ENCODE results near the gene MAML3.

Gene MAML3

DNA sequence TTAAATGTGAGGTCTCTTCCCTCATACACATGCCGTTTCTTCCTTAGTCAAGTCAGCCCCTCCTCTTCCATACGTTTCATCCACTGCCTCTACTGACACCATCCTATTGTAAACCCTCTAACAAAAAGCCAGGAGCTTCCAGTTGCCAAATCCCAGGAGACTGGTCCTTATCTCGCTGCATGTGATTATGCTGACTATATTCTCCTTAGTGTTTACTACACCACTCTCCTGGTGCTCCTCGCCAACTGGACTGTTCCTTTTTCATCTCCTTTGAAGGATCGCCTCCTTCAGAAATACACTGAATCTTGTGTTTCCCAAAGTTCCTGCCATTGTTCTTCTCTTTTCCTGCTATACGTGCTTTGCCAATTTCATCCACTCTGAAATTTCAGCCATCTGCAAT, 27.7 kb downstream of the MAML3 start:
- DNase-seq (ENCODE audit: low read depth): no peak

DNA sequence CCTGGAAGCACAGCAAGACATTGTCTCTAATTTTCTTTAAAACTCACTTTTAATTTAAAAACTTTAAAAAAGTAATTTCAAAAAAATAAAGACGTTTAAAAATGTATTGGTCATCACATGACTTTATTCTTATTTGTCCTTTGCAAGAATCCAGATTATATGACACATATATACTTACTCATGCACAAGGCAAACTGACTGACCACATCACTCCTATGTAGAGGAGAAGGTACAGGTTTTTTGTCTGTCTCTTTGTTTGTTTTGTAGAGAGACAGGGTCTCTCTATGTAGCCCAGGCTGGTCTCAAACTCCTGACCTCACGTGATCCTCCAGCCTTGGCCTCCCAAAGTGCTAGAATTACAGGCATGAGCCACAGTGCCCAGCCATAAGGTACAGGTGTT, 28.6 kb downstream of the MAML3 start:
- DNase-seq (ENCODE audit: low read depth): no peak

DNA sequence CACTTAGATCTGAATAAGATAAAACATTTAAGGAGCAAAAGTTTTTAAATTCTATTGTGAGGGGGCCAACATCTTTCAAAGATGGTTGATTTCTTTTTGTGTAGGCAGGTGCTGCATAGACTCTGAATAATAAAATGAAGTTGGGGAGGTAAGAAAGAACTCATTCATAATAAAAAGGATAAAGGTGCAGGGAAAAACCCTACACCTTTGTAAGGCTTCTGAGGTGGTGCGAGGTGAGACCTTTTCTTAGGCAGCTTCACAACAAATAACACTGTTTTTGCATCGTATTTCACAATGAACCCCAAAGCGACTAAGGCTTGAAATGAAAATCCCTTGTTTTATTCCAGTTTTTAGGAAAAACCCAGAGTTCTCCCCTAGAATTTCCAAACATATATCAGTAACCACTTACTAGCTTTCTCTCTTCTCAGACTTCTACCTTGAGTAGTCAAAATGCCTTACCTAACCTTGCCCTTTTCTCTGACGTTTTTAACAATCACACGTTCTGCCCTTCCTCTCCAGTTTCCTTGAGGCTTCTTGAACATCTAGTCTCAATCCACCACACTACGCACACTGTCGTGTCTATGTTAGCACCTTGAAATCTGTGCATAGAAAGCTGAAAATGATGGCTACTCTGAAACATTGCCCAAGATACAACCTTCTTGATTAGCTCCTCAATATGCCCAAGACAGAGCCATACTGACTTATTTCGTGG, 30.2 kb downstream of the MAML3 start:
- DNase-seq (ENCODE audit: low read depth): no peak

DNA sequence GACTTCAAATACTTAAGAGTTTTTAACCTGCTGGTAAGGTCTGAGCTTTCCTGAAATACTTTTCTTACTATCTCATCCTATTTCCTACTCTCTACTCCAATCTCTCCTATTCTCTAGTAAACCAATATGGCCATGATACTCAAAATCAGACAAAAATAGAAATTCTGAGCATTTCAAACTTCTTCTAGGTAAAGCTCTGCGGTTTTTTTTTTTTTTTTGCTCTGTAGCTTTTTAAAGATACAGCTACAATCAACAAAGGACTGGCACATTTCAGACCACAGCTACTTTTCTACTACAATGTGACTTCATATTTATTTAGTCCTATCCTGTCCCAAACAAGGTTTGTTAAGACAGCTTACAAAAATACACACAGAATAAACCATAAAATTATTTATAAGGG, 31.1 kb downstream of the MAML3 start:
- DNase-seq (ENCODE audit: low read depth): no peak

DNA sequence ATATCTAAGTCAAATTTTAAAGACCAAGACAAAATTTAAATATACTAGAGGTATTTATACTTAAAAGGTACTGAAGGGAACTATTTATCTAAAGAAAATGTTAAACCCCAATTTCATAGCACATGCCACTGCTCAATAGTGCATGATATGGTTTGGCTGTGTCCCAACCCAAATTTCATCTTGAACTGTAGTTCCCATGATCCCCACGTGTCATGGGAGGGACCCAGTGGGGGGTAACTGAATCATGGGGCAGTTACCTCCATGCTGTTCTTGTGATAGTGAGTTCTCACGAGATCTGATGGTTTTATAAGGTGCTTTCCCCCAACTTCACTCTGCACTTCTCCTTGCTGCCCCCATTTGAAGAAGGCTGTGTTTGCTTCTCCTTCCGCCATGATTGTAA, 32.3 kb downstream of the MAML3 start:
- no peak for DNase-seq (ENCODE audit: low read depth)

DNA sequence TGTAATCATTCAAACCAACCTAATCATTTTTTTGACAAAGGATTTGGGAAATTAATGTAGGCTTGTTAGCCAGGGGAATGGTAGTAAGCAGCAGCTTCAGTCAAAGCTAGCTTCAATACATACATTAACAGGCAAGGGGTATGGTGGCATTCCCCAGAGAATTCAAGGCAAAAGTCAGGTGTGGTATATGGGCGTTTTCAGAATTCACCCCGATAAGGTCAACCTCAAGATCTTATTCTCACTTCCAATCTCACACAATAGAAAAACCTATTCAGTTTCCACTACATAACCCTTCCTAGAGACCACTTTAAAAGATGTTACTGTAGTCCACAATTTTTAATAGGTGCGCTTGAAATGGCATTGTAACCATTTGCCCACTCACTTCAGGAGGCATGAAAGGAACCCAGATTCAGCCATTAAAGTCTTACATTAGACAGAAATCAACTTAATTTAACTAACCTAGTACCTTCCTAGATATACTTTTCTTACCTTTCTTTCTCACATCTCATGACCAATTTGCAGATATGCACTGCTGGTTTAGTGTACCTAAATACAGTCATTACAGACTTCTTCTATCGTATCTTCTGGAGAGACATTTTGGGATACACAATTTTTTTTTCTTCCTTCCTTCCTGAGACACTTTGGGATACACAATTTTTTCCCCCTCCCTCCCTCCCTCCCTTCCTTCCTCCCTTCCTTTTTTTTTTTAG, 34.9 kb downstream of the MAML3 start:
- DNase-seq (ENCODE audit: low read depth): no peak

DNA sequence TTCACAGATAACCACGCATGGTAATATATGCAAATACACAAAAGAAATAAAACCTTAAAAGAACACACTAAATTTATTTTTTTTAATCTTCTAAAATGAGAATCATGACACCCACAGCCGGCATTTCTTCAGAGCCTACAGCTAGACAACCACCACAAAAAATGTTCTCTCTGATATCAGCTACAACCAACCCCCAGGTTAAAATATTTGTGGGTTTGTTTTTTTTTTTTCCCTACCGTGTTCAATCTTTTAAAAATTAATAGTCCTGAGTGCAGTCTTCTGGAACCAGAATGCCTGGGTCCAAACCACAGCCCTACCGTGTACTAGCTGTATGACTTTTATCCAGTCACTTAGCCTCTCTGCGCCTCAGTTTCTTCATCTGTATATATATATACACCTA, 36.0 kb downstream of the MAML3 start:
- DNase-seq (ENCODE audit: low read depth): no peak

DNA sequence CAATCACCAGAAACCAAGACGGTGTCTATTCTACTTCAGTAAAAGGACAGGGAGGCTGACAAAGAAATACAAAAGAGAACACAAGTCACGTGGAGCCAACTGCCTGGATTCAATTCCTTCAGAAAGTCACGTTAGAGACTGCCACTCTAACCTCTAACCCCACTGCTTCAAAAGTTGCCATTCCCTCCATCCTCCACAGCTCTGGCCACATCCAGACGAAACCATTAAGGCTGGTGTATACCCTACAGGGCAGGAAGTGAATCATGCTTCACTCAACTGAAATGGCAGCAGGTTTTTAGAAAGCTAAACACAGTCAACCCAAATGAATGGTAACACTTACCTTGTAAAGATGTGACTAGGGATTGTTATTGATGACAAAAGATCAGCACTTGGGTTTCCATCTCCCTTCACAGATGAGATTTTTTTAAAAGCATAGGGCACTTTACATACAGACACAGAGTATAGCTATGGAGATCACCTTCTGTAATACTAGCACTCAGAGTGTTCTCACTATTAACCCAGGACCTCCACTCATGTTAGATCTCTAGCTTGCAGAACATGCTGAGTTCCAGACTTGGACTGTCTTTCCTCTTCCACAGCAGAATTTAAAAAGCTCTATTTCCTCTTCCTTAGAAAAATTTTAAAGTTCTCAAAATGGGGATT, 37.4 kb downstream of the MAML3 start:
- no peak for DNase-seq (ENCODE audit: low read depth)

DNA sequence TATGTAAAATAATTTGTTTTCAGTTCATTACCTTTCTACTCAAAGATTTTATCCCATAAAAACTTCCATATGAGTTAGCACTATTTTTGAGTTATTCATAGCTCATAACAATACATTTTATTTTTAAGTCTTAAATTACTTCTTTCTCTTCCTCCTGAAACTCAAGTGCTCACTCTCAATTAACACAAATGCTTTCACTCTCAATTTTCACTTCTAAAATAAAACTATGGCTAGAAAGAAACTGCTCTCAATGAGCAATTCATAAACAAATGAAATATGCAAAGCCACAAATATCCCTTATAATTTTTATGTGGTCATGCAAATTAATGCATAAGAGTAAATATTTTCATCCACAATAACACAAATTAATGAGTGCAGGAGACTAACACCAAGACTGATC, 38.8 kb downstream of the MAML3 start:
- no peak for DNase-seq (ENCODE audit: low read depth)

DNA sequence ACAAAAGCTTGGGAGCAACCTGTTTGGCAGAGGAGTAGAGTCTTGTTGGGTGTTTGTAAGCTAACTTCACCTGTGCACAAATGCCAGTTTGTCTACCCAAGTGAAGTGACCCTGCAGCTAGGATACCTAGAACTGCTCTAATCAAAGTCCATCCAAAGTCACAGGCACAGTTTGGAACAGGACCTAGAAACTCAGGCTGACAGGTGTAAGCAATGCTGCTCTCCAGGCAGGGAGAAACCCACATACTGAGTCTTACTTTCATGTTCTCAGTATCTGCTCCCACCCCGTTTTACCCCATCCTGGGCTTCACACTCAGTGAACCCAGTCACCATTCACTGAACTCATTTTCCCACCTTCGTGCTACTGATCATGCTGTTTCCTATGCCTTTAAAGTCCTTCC, 40.3 kb downstream of the MAML3 start:
- no peak for DNase-seq (ENCODE audit: low read depth)

DNA sequence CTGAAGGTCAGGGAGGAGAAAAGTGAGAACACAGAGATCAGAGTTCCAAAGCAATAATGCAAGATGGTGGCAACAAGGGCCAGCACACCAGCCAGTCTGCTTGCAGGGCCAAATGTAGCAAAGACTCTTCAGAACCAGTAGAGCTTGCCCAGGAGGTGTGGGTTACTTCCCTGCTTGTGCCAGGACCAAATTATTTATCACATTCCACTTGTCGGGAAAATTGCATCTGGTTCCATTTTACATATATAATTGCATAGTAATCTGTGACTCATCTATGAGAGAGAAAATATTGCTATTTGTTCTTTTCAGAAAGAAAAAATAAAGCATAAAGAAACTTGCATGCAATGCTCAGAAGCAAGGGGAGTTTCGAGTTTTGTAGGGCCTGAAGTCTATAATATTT, 41.4 kb downstream of the MAML3 start:
- DNase-seq (ENCODE audit: low read depth): no peak

DNA sequence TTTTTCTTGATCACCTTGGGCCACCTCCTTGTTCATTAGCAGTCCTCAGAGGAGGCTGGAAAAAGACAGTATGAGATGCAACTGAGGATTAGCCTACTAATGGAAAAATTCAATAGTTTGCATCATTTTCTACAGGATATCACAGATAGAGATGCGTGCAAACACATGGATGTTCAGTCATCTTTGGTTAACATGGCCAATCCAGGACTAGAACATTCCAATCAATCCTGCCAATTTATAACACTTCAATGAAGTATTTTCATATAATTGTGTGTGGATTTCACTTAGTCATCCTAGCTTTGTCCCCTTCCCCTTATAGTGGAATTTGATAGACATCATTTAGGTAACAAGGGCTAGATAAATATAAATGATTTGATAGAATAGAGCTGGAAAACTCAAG, 42.7 kb downstream of the MAML3 start:
- no peak for DNase-seq (ENCODE audit: low read depth)

DNA sequence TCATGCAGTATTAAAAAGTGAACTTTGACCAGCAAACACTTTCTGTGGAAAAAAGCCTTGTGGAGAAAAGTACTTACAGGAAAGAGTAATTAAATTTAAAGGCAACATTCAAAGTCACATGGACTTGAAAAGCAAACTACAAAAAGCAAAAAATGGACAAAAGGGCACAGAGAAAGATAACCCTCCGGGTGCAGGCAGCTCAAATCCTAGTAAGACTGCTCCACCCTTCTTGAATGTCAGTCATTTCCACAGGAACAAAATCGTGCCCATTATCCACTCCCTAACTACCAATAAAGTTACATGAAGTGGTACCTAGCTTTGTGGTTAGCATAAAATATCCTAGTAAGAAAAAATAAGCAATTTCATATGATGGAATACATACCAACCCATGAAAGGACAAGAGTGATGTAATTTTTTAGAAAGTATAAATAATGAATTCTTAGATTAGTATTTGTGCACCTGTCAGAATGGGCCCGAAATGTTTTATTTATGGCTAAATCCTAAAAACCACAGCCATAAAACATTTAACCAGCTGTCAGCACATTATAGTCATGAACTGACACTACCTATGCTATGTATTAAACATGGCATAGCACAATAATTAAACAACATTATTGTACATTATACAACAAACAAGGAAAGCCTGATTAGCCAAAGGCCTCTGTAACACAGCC, 43.3 kb downstream of the MAML3 start:
- DNase-seq (ENCODE audit: low read depth): no peak

DNA sequence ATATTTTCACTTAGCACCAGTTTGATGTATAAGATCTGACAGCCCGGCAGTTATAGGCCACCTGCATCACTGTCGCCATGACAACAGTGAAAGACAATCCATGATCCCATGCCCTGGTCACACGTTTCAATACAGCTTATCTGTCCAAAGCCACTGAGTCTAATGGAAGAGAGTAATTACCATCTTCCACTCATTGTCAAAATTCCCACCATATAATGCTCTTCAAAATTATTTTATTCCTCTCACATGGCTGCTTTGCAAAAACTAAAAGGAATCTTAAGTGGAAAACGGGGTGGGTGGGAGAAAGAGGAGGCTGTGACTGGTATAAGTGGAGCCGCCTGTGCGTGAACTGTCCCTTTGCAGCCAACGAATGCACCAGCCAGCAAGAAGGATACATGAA, 44.2 kb downstream of the MAML3 start:
- DNase-seq (ENCODE audit: low read depth): no peak

DNA sequence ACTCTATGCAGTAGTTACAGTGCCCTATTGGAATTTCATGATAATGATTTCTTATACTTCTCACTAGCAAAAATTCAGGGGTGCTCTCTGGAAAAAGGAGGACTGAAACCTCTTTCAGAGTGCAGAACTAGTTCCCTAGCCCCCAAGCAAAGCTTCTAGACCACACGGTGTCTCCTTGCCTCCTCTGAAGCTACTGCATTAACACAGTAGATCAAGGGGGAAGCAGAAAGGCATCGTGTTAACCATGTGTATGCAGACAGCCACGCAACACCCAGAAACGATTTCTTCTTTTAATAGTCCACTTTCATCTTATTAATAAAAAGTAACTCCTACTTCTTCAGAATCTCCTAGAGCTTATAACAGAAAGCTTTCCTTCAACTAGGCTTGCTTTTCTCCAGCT, 44.7 kb downstream of the MAML3 start:
- no peak for DNase-seq (ENCODE audit: low read depth)

DNA sequence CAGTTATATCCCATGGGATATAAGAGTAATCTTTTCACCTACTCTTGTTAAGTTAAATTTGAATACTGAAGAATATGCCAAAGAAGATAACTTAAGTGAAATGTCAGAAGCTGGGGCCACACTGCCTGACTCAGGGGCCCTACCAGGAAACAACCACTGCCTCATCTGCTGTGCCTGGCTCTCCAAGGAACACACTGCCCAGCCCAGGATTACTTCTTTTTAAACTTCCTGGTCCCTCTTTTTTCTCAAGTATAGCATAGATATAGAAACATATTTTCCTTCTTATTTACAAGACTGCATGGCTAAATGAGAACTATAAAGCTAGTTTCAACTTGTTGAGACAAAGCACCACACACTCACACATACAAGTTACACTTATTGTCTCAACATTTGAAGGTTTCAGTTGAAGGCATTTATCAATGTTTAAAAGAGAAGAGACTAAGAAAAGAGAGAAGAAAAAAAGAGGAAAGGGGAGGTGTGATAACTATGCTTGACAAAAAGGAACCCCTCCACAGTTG, 45.2 kb downstream of the MAML3 start:
- no peak for DNase-seq (ENCODE audit: low read depth)

DNA sequence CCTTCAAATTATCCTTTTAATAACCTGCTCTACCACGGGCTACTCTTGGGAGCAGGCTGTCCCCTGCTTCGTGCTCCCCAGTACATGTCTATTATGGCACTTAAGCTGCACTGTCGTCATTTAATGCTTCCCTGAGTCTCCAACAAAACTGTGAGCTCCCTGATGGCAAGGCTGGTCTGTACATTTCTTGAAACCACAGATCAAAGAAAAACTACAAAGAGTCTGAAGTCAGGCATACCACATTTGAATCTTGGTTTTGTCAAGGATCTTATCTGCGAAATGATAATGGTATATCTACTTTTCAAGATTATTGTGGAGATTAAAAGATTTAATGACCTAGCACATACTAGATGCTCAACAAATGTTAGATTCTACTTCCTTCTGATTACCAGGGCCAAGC, 45.7 kb downstream of the MAML3 start:
- no peak for DNase-seq (ENCODE audit: low read depth)

DNA sequence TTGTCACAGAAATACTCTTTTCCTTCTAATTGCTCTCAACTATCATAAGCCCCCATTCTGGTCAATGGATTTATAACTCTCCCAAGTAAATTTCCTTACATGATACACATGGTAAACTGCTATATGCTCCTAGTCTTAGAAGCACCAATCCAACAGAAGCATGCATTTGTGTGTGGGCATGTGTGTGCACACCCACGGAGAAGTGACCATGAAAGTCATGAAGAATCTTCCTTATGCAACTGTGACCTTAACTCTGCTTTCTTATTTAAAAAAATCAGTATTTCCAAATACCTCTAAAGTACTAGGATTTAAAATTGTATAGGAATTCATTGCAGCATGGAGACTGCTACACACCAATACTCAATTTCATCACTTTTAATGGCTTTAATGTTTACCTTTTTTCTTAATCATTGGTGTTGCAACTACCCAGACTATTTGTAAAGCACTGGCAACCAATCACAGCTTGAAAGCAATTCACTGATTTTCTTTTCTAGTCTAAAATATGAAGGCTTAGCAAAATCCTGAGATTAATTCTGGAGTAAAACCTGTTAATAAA, 47.6 kb downstream of the MAML3 start:
- DNase-seq (ENCODE audit: low read depth): no peak

DNA sequence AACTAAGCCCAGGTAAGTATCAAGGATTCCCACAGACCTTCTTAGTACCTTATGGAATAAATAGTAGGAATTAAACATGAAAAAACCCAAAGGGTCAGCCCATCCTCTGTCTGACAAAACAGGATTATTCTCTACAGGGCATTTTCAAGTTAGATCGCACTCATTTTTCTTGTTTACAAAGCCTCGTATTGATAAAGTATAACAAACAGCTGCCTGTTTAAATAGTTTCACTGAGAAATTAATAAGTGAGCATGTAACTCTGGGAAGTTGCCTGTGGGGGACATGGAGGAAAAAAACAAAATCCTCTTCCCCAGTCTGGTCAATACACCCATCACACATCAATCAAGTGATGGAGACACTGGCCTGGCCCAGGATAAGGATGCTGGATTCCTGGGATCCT, 48.5 kb downstream of the MAML3 start:
- no peak for DNase-seq (ENCODE audit: low read depth)

DNA sequence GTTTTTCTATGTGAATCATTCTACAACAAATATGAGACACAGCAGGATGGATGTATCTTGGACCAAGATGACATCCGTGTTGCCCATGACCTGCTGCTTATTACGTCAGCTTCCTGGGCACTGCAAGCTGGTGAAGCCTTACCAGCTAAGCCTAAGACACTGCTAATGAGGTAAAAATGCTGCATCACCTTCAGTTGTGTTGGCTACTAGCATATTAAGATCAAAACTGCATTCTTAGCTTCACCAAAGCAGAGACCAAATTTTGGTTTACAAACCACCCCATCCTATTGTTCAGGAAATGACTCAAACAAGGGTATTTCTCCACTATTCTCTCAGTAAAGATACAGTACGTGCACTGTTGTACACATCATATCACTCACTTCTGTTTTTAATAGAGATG, 50.3 kb downstream of the MAML3 start:
- no peak for DNase-seq (ENCODE audit: low read depth)

DNA sequence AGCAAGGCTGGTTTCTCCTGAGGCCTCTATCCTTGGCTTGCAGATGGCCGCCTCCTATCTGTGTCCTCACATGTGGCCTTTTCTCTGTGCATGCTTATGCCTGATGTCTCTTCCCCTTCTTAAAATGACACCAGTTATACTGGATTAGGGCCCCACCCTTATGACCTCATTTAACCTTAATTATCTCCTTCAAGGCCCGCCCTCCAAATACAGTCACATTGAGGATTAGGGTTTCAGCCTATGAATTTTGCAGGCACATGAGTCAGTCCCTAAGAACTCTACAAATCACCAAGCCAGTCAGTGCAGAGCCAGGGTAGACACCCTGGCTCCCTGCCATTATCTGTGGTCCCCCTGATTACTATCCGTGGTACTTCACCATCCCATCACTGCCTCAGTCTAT, 51.6 kb downstream of the MAML3 start:
- no peak for DNase-seq (ENCODE audit: low read depth)

DNA sequence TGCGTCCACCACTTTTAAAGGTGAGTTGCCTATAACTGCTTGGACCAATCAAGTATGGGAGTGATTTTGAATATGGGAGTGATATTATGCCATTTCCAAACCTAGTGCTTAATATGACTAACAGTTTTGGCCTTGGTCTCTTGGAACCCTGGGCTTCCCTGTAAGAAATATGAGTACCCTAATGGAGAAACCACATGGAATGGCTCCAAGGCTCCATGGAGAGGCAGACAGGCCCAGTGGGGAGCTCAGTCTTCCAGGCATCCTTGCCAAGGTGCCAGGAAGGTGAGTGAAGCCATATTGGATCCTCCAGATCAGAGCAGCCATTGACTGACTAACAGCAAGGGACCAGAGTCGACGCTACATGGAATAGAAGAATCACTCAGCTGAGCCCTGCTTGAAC, 53.2 kb downstream of the MAML3 start:
- no peak for DNase-seq (ENCODE audit: low read depth)

All from activated T-helper 1 cell treated with Interleukin-2 at 50 U/mL for 16 hours (primary cell).